GM04503 (cell line): ENCODE results near the gene MRPL49.
A peak's percentile ranks its signal among the peaks of the same experiment; 100 is the strongest.
"Not testable (repeated sequence)": the region's sequence is repeated elsewhere in the genome, so short reads cannot be mapped to it uniquely, and the experiment has no call there.

Source experiments
- DNase-seq: peaks from one replicate; pipeline ENCODE4 v3.0.0-alpha.2; 2012; ENCODE audit warnings: low read depth

MRPL49 gene

DNA sequence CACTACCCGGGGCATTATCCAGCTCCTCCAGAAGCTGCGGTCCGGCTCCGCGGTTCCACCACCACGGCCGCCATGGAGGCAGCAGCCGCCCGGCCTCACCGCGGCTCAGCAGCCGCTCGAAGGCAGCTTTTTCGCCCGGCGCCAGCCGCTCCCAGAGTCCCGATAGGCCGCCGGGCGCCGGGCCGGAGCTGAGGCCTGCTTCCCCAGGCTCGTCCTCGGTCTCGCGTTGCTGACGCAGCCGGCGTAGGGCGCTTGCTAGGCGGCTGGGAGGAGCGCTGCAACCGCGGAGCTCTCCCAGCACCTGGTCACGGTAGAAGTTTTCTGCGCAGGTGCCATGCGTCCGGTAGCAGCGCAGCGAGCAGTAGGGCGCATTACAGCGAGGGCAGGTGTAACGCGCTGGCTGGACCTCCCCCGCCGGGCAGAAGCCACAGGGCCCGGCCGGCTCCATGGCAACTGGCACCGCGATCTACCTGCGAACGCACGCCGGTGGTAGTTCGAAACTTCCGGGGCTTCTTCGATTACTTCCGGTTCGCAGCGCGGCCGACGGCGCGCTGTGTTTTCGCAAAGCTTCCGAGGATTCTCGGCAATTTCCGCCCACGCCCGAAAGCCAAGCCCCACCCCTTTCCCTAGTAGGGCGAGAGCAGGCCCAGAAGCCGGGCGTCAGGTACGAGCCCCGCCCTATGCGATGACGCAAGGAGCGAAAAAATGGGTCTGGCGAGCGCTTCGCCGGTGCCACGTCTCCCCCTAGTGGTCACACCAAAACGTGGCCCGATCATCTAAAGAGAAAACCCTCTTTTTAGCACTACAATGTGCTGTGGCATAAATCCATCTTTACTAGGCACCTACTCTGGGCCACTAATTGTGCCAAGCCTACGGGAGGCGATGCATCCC is 4.7 kb upstream of the MRPL49 start, which contains the start of gene ZNHIT2:
ZNHIT2 (minus strand) TSS at position 496 of the 891 bp plus-strand sequence; CDS start at position 448, 48 bp downstream.
- peak; percentile 87 for DNase-seq

DNA sequence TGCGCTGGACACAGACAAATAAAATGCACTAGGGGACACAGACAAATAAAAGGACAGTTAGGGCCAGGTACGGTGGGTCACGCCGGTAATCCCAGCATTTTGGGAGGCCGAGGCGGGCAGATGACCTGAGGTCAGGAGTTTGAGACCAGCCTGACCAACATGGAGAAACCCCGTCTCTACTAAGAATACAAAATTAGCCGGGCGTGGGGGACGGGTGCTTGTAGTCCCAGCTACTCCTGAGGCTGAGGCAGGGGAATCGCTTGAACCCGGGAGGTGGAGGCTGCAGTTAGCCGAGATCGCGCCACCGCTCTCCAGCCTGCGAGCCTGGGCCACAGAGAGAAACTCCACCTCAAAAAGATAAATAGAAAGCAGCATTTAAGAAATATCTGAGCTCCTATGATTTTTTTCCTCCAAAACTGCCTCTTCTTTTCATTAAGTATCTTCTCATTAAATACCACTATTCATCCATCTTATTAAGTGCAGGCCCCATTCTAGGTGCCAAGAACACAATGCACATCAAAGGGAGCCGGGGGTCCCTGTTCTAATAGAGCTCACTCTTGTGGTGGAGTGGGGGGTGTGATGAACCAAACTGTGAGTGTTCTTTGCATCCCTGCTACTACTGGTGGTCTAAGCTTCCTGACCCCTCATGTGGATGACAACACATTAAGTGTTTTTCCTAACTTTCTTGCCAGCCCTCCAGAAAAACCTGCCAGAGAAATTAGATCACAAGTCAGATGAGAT is 3.9 kb upstream of the MRPL49 start:
- DNase-seq, result no peak

DNA sequence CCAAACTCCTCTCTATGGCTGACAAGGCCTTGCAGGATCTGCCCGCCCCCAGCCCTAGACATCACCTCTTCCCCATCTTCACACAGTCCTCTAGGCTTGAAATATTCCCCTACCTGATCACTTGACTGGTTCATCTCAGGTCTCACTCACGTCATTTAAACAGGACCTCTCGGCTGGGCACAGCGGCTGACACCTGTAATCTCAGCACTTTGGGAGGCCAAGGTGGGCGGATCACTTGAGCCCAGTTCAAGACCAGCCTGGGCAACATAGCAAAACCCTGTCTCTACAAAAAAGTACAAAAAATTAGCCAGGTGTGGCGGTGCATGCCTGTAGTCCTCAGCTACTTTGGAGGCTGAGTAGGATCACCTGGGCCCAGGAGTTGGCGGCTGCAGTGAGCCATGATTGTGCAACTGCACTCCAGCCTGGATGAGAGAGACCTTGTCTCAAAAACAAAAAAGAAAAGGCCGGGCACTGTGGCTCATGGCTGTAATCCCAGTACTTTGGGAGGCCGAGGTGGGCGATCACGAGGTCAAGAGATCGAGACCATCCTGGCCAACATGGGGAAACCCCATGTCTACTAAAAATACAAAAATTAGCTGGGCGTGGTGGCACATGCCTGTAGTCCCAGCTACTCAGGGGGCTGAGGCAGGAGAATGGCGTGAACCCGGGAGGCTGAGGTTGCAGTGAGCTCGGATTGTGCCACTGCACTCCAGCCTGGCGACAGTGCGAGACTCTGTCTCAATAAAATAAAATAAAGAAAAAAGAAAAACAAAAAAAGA is 3.0 kb upstream of the MRPL49 start:
- DNase-seq, result not testable (repeated sequence)

DNA sequence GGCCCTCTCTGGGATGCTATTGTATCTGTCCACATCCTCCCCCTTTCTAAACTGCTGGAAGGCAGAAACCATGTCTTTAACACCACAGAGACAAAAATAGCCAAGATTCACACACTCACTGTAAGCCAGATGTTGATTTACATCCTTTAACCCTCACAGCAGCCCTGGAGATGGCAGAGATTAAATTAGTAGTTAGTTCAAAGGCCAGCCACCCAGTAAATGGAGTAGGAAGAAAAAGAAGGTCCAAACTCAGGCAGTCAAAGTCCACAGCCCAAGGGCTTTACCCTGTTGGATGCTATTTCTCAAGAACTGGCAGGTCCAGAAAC is 2.5 kb upstream of the MRPL49 start:
- no peak for DNase-seq

DNA sequence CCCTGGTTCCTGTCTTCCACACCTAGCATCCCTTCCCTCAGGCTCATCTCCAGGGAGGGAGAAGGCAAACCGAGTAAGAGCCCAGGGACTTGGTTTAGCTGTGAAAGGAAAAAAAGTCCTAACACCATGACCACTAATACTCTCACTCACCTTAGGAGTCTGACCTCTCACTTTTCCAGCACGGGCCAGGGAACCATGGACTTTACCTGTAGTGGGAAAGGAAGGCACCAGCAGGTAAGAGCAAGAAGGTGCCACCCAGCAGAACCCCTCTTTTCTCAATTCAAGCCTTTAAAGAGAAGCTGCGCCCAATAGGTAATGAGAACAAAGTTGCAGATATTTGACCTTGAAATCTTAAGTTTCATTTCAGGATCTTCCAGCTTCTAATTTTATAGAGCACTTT is 1.3 kb upstream of the MRPL49 start:
- DNase-seq, result no peak

DNA sequence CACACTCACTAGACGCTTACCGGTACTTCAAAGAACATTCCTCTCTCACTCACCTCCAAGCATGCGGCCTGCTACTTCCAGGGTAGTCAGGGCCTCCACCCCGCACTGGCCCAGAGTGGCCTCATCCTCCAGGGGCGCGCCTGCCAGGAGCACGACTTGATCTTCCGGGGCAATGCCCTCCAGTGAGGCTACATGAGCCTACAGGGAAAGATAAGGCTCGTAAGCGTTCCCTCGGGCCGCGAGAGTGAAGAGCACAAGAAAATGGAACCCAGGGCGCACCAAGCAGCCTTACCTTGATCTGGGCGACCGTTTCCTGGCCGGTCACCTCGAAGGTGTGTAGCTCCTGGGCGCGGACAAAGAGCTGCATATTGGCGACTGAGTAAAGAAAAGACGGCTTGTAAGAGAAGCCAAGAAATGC is 665 bp upstream of the MRPL49 start:
- DNase-seq, result no peak

DNA sequence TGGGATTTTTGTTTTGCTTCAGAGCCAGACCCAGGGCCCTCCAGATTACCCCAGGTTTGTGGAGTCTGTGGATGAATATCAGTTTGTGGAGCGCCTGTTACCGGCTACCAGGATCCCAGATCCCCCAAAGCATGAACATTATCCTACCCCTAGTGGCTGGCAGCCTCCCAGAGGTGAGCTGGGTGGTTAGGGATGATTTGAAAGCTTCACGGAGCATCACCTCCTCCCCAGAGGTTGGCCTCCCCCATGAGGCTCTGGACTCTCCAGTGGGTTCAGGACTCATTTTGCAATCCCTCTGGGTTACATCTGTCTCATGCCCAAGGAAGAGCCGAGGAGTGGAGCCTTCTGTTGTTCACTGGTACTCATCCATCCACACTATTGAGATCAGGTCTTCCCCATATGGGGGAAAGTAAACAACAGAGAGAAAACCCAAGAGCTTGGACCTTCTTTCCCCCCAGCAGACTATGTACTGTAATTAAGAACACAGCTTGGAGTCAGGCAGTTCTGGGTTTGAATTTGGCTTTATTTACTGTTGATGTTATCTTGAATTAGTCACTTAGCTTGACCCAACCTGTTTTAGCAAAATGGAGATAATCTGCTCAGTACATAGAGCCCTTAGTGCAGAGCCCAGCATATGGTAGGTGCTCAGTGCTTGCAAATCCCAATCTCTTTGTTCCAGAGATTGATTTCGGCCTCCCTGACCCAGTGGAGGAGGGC is 2.5 kb downstream of the MRPL49 start:
- DNase-seq, result no peak

DNA sequence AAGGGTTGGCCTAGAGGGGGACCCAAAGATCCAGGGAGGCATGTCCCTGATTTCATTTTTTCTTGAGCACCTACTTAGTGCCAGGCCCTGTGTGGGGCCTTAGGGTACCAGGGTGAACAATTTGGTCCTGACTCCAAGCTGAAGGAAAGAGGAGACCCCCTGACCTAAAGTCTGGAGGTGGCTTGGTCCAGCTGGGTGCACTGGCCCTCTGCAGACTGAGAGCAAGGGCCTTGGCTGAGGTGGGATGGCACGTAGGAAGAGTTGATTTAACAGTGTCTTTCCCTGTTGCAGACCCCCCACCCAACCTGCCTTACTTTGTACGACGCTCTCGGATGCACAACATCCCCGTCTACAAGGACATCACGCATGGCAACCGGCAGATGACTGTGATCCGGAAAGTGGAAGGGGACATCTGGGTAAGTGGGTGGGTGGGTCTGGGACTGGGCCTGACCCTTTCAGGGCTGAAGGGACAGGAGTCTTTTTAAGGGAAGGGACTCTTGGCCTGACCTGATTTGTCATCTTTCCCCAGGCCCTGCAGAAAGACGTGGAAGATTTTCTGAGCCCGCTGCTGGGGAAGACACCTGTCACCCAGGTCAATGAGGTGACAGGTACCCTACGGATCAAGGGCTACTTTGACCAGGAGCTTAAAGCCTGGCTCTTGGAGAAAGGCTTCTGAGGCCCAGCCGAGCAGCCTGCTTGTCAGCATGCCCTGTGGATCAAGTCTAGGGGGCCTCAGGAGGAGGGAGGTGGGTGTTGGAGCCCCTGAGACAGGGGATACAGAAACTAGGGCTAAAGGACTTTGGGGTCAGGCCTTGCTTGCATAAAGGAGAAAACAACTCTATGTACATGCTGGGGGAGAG is 3.3 kb downstream of the MRPL49 start:
- DNase-seq, result no peak

DNA sequence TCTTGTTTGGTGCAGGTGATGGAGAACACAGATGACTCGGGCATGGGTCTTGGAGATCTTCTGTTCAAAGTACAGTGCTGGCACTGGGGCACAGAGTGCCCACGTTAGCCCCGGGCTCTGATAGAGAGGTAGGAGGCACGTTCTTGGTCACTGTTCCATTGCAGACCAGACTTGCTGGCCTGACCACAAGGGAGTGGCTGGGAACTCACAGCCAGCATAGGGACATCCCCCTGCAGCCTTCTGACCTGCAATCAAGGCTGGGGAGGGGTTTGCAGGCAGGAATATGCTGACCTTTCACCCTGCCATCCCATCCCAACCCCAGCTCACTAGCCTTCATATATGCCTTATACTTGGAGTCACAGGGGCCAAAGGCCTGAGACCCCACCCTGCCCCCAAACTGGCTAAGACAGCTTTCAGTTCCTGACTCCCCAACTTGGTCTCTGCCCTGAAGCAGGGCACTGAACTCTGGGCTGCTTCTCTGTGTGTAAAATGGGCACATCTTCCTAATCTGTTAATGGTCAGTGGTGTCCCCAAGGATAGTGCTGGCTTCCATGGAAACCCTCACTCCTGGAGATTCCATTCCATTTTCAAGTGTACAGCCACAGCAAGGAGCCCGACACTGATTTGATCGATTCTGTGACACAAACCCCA is 4.6 kb downstream of the MRPL49 start:
- no peak for DNase-seq

DNA sequence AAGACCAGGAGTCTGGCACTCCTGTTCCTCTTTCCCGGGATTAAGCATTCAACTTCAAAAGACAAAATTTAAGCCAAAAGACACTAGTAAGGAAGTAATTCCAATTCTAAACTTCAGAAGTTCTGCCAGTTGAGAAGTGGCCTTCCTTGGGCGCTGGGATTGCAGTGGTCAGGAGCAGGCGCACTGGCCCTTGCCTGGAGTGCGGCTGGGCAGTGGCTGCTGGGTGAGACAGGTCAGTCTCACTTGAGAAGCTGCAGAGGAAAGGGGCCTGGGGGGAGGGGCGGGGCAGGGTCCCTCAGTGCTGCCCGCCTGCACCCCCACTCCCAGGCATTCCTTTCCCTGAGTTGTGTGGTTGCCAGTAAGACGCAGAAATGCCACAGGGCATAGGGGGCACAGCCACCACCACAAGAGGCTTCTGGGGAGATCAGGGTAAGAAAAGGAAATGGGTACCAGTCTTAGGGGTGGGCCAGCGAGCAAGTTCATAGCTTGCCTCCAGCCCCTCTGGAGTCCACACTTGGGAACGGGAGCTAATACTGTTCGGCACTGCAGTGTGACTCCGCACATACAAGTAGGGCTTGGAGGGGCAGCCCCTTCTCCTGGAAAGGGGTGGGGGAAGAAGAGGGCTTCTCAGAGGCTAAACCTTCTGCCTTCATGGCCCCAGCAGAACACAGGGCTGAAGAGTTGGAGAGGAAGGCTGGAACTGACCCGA is 5.5 kb downstream of the MRPL49 start:
- DNase-seq, result no peak

DNA sequence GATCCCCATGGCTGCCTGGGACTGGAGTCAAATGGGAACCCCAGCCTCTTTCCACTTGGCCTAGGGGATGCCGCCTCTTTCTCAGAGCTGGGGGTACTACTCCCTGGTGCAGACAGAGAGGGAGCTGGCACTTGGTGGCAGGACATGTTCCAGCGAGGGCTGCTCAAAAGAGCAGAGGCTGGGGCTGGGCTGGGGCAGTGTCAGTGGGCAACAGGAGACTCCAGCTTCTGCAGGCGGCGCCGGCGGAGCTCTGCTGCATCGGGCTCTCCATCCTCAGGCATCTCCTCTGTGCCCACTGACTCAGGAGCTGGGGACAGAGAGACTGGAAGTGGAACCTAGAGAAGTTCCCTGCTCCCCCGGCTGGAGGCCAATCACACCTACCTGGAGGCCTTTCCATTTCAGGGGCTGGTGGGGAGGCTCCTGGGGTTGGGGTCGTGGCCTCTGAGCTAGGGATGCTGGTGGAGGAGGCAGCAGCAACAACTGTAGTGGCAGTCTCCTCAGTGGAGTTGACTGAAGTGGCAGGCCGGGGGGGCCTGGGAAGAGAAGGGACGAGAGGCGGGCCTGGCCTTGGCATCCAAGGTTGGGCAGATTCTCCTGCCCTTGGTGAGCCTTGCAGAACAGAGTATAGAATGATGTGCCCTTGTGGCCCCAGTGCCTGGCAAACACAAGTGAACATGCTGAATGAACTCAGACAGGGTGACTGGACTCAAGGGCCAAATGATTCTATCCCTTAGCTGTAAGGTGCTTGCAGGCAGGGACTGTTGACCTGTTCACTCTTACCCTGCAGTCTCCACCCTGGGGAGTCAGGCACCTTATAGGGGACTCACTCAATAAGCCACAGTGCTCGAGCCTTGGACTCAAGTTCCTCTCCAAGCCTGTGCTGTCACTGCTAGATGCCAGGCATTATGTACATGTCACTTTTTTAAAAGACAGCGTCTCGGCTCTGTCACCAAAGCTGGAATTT is 6.3 kb downstream of the MRPL49 start:
- no peak for DNase-seq

DNA sequence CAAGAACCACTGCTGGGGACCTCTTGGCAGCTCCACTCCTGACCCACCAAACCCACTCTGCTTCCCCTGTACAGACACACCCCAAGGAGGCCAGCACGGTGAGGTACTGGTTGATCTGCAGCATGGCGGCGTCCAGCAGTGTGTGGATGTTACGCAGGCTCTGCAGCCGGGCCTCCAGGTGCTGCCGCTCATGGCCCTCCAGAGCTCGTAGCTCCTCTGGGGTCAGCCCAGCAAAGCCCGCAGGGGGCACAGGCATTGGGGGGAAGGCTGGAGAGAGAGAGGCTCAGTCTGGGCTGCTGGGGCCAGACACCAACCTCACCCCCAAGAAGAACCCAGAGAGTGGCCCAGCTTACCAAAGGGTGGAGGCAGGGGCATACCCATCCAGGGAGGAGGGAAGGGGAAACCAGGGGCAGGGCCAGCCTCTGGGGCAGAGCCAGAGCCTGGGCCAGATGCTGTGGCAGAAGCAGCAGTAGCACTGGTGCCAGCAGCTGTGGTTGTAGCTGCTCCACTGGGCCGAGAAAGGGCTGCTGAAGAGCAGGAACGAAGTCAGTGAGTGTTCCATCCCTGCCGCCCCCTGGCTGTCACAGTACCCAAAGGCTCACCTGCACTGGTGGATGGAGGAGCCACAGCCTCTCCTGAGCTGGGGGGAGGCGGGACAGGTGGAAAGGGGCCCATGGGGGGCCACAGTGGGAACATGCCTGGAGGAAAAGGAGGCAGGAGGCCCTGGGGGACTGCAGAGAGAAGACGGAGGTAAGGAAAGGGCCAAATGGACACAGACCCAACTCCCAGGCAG is 7.7 kb downstream of the MRPL49 start:
- no peak for DNase-seq

DNA sequence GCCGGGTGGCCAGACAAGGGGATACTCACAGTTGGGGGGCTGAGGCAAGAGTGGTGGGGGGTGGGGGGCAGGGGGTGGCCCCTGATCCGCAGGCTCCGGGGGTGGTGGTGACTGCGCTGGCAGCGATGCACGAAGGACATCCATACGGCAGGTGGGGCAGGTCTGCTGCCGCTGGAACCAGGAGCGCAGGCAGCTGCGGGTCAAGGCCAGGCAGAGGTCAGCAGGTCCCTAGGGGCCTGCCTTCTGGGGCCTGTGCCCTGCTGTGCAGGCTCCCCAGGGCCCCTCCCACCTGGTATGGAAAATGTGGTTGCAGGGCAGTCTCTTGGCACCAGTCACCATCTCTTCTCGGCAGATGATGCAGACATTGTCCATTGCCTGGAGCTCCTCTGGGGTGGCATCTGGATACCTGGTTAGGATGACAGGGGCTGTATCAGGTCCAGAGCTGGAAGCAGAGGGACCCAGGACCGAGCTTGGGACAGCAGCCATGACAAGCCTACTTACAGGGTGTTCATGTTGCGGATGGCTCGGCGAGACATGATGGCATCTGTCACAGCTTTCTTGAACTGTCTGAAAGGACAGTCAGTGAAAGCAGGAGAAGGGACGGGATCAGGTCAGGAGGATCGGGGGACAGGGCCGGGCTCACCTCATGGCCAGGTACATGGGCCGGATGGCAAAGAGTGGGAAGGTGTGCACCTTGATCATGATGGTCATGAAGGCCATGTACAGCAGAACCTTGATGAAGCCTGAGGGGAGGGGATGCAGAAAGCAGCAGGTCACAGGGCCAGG is 8.7 kb downstream of the MRPL49 start:
- DNase-seq, result no peak

DNA sequence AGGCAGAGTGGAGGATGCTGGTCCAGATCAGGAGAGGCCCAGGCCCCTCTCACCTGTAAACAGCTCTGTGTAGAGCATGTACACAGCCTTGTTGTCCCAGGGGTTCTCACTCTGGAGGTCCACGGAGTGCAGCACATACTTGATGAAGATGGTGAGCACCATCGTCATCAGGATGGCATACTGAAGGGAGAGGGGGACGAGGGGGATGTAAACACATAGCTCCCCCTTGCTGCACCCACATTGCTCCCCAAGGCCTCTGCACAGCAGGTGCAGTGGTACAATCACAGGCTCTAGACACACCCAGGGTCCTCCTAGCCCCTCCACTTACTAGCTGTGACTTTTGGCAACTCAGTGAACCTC is 9.3 kb downstream of the MRPL49 start:
- DNase-seq, result no peak

DNA sequence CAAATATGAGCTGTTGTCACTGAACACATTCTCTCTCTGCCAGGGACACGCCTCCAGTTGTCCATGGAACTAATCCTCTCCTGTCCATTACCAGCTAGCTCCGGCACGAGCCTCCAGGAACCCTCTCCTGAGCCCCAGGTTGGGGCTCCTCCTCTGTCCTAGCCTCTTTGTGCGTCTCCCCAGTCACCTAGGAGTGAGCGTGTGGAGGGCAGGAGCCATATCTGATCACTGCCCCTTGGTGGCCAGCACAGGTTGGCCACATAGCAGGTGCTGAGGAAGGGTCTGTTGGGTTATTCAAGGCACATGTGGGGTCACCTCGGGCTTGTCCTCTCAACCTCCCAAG is 9.7 kb downstream of the MRPL49 start:
- DNase-seq, result no peak

DNA sequence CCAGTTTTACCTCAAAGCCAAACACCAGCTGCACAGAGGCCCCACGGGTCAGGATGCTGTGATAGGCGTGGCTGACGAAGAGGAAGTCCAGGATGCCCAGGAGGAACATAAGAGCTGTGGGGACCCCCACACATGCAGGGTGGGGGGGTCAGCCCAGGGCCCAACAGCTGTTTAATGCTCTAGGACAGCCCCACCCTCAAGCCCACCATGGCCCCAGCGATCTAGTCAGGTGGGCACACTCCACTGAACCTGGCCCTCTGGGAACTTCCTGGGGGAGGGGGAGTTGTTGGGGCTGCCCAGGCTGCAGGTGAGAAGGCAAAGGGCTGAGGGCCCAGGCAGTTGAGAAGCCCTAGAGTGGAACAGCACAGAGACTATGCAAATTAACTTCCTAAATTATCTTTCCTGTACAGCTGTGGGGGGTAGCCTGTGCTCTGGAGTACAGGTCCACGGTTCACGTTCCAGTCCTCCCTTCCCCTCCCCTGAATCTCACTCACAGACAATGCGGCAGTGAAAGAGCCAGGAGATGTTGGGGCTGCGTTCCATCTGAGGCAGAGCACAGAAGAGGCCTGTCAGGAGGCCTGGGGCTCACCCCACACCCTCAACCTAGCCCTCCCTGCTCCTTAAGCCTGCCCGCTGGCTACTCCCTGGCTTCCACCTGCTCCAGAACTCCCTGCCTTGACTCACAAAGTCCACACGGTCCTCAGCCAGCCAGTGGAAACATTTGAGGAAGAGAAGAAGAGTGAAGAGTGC is 10.3 kb downstream of the MRPL49 start:
- DNase-seq, result no peak
